Gastroesophageal sphincter (tissue), 3 donors: ENCODE measurements around the gene SLC22A6.

ENCODE experiments used
- POLR2A ChIP-seq, 2 donors: fragments of 450-650 bp; IDR thresholded peaks; one replicate each; pipeline ENCODE4 v1.6.1; 2017; ENCODE audit warnings: antibody characterized with exemption in 2 of 2, mild to moderate bottlenecking in 2 of 2, moderate library complexity in 1 of 2
- TF ChIP-seq, protein P1 (sequence below), 4 experiments: fragments of 200-600 bp in 2 of 4; fragments of 450-650 bp in 2 of 4; sonication (generic) in 1 of 4; IDR thresholded peaks; one replicate each; pipeline ENCODE4 v1.5.1; 2017 to 2019; ENCODE audit warnings: antibody characterized with exemption in 4 of 4, mild to moderate bottlenecking in 2 of 4, moderate library complexity in 2 of 4

DNA sequence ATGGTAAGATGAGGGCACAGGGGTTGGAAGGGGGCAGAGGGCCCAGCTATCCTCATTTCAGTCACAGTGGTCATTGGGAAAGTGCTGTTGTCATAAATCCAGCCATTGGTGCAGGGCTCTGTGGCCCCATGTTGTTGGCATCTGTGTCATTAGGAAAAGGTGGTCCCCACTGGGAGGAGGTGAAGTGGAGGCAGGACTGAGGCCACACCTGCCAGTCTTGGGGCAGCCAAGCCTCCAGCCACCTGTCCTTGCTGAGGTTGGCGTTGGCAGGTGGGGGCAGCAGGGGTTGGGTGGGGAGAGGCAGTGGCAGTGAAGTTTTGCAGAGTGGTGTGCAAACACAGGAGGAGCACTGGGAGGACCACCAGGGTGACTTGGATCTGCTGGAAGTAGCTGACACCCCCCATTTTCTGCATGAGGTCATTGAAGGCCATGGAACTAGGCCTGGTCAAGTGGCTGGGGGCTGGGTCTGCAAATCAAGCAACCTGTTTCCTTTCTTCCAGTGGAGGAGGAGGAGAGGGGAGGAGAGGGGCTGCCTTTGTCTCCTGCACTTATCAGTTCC is 25.3 kb downstream of the SLC22A6 start:
- TF ChIP-seq, protein P1, sequence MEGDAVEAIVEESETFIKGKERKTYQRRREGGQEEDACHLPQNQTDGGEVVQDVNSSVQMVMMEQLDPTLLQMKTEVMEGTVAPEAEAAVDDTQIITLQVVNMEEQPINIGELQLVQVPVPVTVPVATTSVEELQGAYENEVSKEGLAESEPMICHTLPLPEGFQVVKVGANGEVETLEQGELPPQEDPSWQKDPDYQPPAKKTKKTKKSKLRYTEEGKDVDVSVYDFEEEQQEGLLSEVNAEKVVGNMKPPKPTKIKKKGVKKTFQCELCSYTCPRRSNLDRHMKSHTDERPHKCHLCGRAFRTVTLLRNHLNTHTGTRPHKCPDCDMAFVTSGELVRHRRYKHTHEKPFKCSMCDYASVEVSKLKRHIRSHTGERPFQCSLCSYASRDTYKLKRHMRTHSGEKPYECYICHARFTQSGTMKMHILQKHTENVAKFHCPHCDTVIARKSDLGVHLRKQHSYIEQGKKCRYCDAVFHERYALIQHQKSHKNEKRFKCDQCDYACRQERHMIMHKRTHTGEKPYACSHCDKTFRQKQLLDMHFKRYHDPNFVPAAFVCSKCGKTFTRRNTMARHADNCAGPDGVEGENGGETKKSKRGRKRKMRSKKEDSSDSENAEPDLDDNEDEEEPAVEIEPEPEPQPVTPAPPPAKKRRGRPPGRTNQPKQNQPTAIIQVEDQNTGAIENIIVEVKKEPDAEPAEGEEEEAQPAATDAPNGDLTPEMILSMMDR (IDR thresholded peaks at IDR 0.05) = no peak
- TF ChIP-seq POLR2A (IDR thresholded peaks at IDR 0.05) = no peak
